HEK293 (cell line): ENCODE measurements around the gene RNF39.
A peak's percentile ranks its signal among the peaks of the same experiment; 100 is the strongest.

Source experiments
- AEBP2 ChIP-seq: fragments of 450-650 bp; formaldehyde crosslinking; IDR thresholded peaks from 2 replicates; pipeline ENCODE4 v1.5.1; 2016; ENCODE audit warnings: missing biosample characterization, missing genetic modification characterization, borderline replicate concordance
- HOXA7 ChIP-seq: sonication (generic); formaldehyde crosslinking; IDR thresholded peaks from 2 replicates; pipeline ENCODE4 v1.8.1; 2022; ENCODE audit warnings: missing genetic modification reagents, borderline replicate concordance
- HOXD13 ChIP-seq: sonication (generic); formaldehyde crosslinking; IDR thresholded peaks from 2 replicates; pipeline ENCODE4 v1.8.0; 2022; ENCODE audit warnings: missing genetic modification reagents, borderline replicate concordance
- IKZF3 ChIP-seq: fragments of 450-650 bp; IDR thresholded peaks from 2 replicates; pipeline ENCODE4 v1.5.0; 2018; ENCODE audit warnings: missing biosample characterization, mild to moderate bottlenecking, missing genetic modification characterization, moderate library complexity
- MEIS1 ChIP-seq: sonication (generic); formaldehyde crosslinking; IDR thresholded peaks from 2 replicates; pipeline ENCODE4 v1.8.1; 2022; ENCODE audit warnings: missing genetic modification reagents, mild to moderate bottlenecking, borderline replicate concordance
- OVOL3 ChIP-seq: fragments of 450-650 bp; formaldehyde crosslinking; IDR thresholded peaks from 2 replicates; pipeline ENCODE4 v1.5.1; 2016; ENCODE audit warnings: missing biosample characterization, missing genetic modification characterization
- REPIN1 ChIP-seq: fragments of 450-650 bp; formaldehyde crosslinking; IDR thresholded peaks from 2 replicates; pipeline ENCODE4 v1.5.1; 2017; ENCODE audit warnings: missing biosample characterization, missing genetic modification characterization, low read depth
- SCRT1 ChIP-seq: fragments of 450-650 bp; formaldehyde crosslinking; IDR thresholded peaks from 2 replicates; pipeline ENCODE4 v1.5.1; 2016; ENCODE audit warnings: missing biosample characterization, missing genetic modification characterization, borderline replicate concordance
- TCF7L2 ChIP-seq: IDR thresholded peaks from 2 replicates; pipeline ENCODE4 v1.6.1; 2011; ENCODE audit warnings: low read depth, mild to moderate bottlenecking, inconsistent platforms, low read length, moderate library complexity, borderline replicate concordance
- ZBTB21 ChIP-seq: fragments of 450-650 bp; formaldehyde crosslinking; IDR thresholded peaks from 2 replicates; pipeline ENCODE4 v1.5.1; 2017; ENCODE audit warnings: missing biosample characterization, missing genetic modification characterization
- ZFP37 ChIP-seq: fragments of 450-650 bp; formaldehyde crosslinking; IDR thresholded peaks from 2 replicates; pipeline ENCODE4 v1.5.1; 2016; ENCODE audit warnings: missing biosample characterization, missing genetic modification characterization
- ZNF10 ChIP-seq: fragments of 450-650 bp; formaldehyde crosslinking; IDR thresholded peaks from 2 replicates; pipeline ENCODE4 v1.5.1; 2017; ENCODE audit warnings: missing biosample characterization, missing genetic modification characterization
- ZNF121 ChIP-seq: fragments of 450-650 bp; formaldehyde crosslinking; IDR thresholded peaks from 2 replicates; pipeline ENCODE4 v1.5.1; 2016; ENCODE audit warnings: missing biosample characterization, missing genetic modification characterization
- ZNF155 ChIP-seq: fragments of 450-650 bp; formaldehyde crosslinking; IDR thresholded peaks from 2 replicates; pipeline ENCODE4 v1.5.1; 2016; ENCODE audit warnings: missing biosample characterization, missing genetic modification characterization
- ZNF169 ChIP-seq: fragments of 450-650 bp; formaldehyde crosslinking; IDR thresholded peaks from 2 replicates; pipeline ENCODE4 v1.5.1; 2016; ENCODE audit warnings: missing biosample characterization, missing genetic modification characterization
- ZNF184 ChIP-seq: fragments of 450-650 bp; IDR thresholded peaks from 2 replicates; pipeline ENCODE4 v1.5.1; 2018; ENCODE audit warnings: missing biosample characterization, mild to moderate bottlenecking, missing genetic modification characterization
- ZNF202 ChIP-seq: fragments of 450-650 bp; formaldehyde crosslinking; IDR thresholded peaks from 2 replicates; pipeline ENCODE4 v1.5.1; 2016; ENCODE audit warnings: missing biosample characterization, missing genetic modification characterization, borderline replicate concordance
- ZNF211 ChIP-seq: fragments of 450-650 bp; formaldehyde crosslinking; IDR thresholded peaks from 2 replicates; pipeline ENCODE4 v1.5.1; 2016; ENCODE audit warnings: low read depth, missing biosample characterization, missing genetic modification characterization
- ZNF248 ChIP-seq: fragments of 450-650 bp; formaldehyde crosslinking; IDR thresholded peaks from 2 replicates; pipeline ENCODE4 v1.5.1; 2017; ENCODE audit warnings: missing biosample characterization, missing genetic modification characterization
- ZNF266 ChIP-seq: fragments of 450-650 bp; formaldehyde crosslinking; IDR thresholded peaks from 2 replicates; pipeline ENCODE4 v1.5.1; 2016; ENCODE audit warnings: missing biosample characterization, missing genetic modification characterization, low read depth
- ZNF274 ChIP-seq, 2 experiments: fragments of 200-500 bp in 1 of 2; fragments of 450-650 bp in 1 of 2; sonication (Bioruptor generic) in 1 of 2; formaldehyde crosslinking in 1 of 2; IDR thresholded peaks; 2 replicates each; pipeline versions ENCODE4 v1.5.1 to v1.6.1; 2014 to 2016; ENCODE audit warnings: borderline replicate concordance in 1 of 2, inconsistent platforms in 1 of 2, low read length in 1 of 2, missing biosample characterization in 1 of 2, missing genetic modification characterization in 1 of 2
- ZNF280D ChIP-seq: fragments of 450-650 bp; formaldehyde crosslinking; IDR thresholded peaks from 2 replicates; pipeline ENCODE4 v1.5.1; 2016; ENCODE audit warnings: missing biosample characterization, missing genetic modification characterization
- ZNF292 ChIP-seq: fragments of 450-650 bp; formaldehyde crosslinking; IDR thresholded peaks from 2 replicates; pipeline ENCODE4 v1.5.1; 2016; ENCODE audit warnings: low read depth, missing biosample characterization, missing genetic modification characterization, borderline replicate concordance
- ZNF311 ChIP-seq: fragments of 450-650 bp; formaldehyde crosslinking; IDR thresholded peaks from 2 replicates; pipeline ENCODE4 v1.5.1; 2017; ENCODE audit warnings: missing biosample characterization, missing genetic modification characterization, borderline replicate concordance
- ZNF335 ChIP-seq: fragments of 450-650 bp; formaldehyde crosslinking; conservative IDR thresholded peaks from 2 replicates; pipeline ENCODE4 v1.5.1; 2016; ENCODE audit warnings: missing biosample characterization, missing genetic modification characterization
- ZNF37A ChIP-seq: fragments of 450-650 bp; IDR thresholded peaks from 2 replicates; pipeline ENCODE4 v1.5.1; 2018; ENCODE audit warnings: missing biosample characterization, missing genetic modification characterization
- ZNF391 ChIP-seq: fragments of 450-650 bp; formaldehyde crosslinking; IDR thresholded peaks from 2 replicates; pipeline ENCODE4 v1.5.1; 2016; ENCODE audit warnings: low read depth, missing biosample characterization, missing genetic modification characterization, borderline replicate concordance
- ZNF394 ChIP-seq: fragments of 450-650 bp; formaldehyde crosslinking; IDR thresholded peaks from 2 replicates; pipeline ENCODE4 v1.5.1; 2016; ENCODE audit warnings: missing biosample characterization, missing genetic modification characterization, mild to moderate bottlenecking, moderate library complexity, borderline replicate concordance
- ZNF416 ChIP-seq: fragments of 450-650 bp; formaldehyde crosslinking; IDR thresholded peaks from 2 replicates; pipeline ENCODE4 v1.5.1; 2016; ENCODE audit warnings: missing biosample characterization, missing genetic modification characterization
- ZNF544 ChIP-seq: fragments of 450-650 bp; formaldehyde crosslinking; IDR thresholded peaks from 2 replicates; pipeline ENCODE4 v1.5.0; 2017; ENCODE audit warnings: missing biosample characterization, missing genetic modification characterization
- ZNF580 ChIP-seq: fragments of 450-650 bp; formaldehyde crosslinking; IDR thresholded peaks from 2 replicates; pipeline ENCODE4 v1.5.1; 2016; ENCODE audit warnings: missing biosample characterization, missing genetic modification characterization
- ZNF626 ChIP-seq: fragments of 450-650 bp; sonication (Bioruptor Pico); formaldehyde crosslinking; IDR thresholded peaks from 2 replicates; pipeline ENCODE4 v1.5.1; 2018; ENCODE audit warnings: missing biosample characterization, missing genetic modification characterization, inconsistent platforms
- ZNF660 ChIP-seq: fragments of 450-650 bp; IDR thresholded peaks from 2 replicates; pipeline ENCODE4 v1.5.1; 2018; ENCODE audit warnings: missing biosample characterization, mild to moderate bottlenecking, missing genetic modification characterization
- ZNF701 ChIP-seq: fragments of 450-650 bp; formaldehyde crosslinking; IDR thresholded peaks from 2 replicates; pipeline ENCODE4 v1.5.1; 2016; ENCODE audit warnings: missing biosample characterization, missing genetic modification characterization
- ZNF76 ChIP-seq: fragments of 450-650 bp; formaldehyde crosslinking; IDR thresholded peaks from 2 replicates; pipeline ENCODE4; 2016; ENCODE audit warnings: low read depth, missing biosample characterization, missing genetic modification characterization, borderline replicate concordance
- ZNF837 ChIP-seq: fragments of 450-650 bp; formaldehyde crosslinking; IDR thresholded peaks from 2 replicates; pipeline ENCODE4 v1.5.1; 2016; ENCODE audit warnings: missing biosample characterization, missing genetic modification characterization
- ZSCAN16 ChIP-seq: fragments of 450-650 bp; formaldehyde crosslinking; IDR thresholded peaks from 2 replicates; pipeline ENCODE4 v1.5.1; 2016; ENCODE audit warnings: missing biosample characterization, missing genetic modification characterization

RNF39 gene

GRCh38 chr6:30102970-30103871, 27.7 kb upstream of the RNF39 start (continued):
- TF ChIP-seq ZNF280D (tag by site-specific recombination) (no peak), ZNF311 (no peak), ZNF544 (tag by site-specific recombination) (no peak), ZNF416 (tag by site-specific recombination) (no peak), OVOL3 (tag by site-specific recombination) (no peak), ZNF155 (tag by site-specific recombination) (no peak), ZNF274 (IDR thresholded peaks at IDR 0.05; ENCODE audit: low read length) (no peak), ZNF274 (tag by site-specific recombination; IDR thresholded peaks at IDR 0.05; ENCODE audit: borderline replicate concordance) (no peak), ZNF37A (no peak), ZNF626 (tag by site-specific recombination) (no peak), ZNF76 (tag by site-specific recombination) (no peak), ZNF169 (tag by site-specific recombination) (no peak), ZBTB21 (tag by site-specific recombination) (no peak), ZNF837 (tag by site-specific recombination) (no peak), MEIS1 (CRISPR knock-in tag) (no peak), HOXA7 (CRISPR knock-in tag) (no peak), REPIN1 (tag by site-specific recombination) (no peak), AEBP2 (tag by site-specific recombination) (no peak), ZNF184 (tag by site-specific recombination) (no peak), ZNF202 (tag by site-specific recombination) (no peak), ZSCAN16 (no peak), ZNF248 (no peak), ZNF660 (tag by site-specific recombination) (peak; percentile 80), ZNF121 (no peak), ZNF580 (0 out of 2 replicates have a peak, but pooled peaks have one; percentile 37), ZNF211 (tag by site-specific recombination) (no peak), ZNF394 (tag by site-specific recombination) (no peak), ZFP37 (tag by site-specific recombination) (peak; percentile 65; the same call in 1 of the 2 replicates), ZNF266 (tag by site-specific recombination) (no peak), SCRT1 (tag by site-specific recombination) (no peak), ZNF10 (no peak), TCF7L2 (no peak), ZNF335 (tag by site-specific recombination) (peak; percentile 35), ZNF391 (peak; percentile 57; the same call in 1 of the 2 replicates), HOXD13 (CRISPR knock-in tag) (no peak), IKZF3 (0 out of 2 replicates have a peak, but pooled peaks have one; percentile 9), ZNF292 (tag by site-specific recombination) (no peak), ZNF701 (tag by site-specific recombination) (no peak)
